K562 (cell line): Measurements from ENCODE around the gene COA6. TPM values are rescaled to one million over a fixed set of nuclear protein-coding genes. Genes with fewer than 3 reads are reported as not detected.

Source experiments
- ARHGAP35 ChIP-seq: fragments of 450-650 bp; IDR thresholded peaks from 2 replicates; pipeline ENCODE4 v1.6.1; 2018; ENCODE audit not compliant: partially characterized antibody
- BRD9 ChIP-seq: fragments of 450-650 bp; IDR thresholded peaks from 2 replicates; pipeline ENCODE4 v1.6.1; 2018; ENCODE audit warnings: low read depth; ENCODE audit not compliant: partially characterized antibody
- FOXA3 ChIP-seq, 2 experiments: fragments of 450-650 bp in 1 of 2; sonication (generic) in 1 of 2; formaldehyde crosslinking; IDR thresholded peaks in 1 of 2; conservative IDR thresholded peaks in 1 of 2; 2 replicates each; pipeline versions ENCODE4 v1.4.0 to v1.8.0; 2020 to 2022; ENCODE audit warnings: mild to moderate bottlenecking in 2 of 2, missing genetic modification reagents in 1 of 2
- HDAC1 ChIP-seq, 2 experiments: fragments of 450-650 bp; IDR thresholded peaks; 2 replicates each; pipeline ENCODE4 v1.6.1; 2016 to 2017; ENCODE audit warnings: inconsistent platforms in 1 of 2, mild to moderate bottlenecking in 1 of 2, moderate library complexity in 1 of 2
- ID3 ChIP-seq, 2 experiments: fragments of 250-450 bp in 1 of 2; fragments of 450-650 bp in 1 of 2; sonication (Bioruptor Pico) in 1 of 2; IDR thresholded peaks; 2 replicates each; pipeline versions ENCODE4 v1.6.1 to v1.8.0; 2016 to 2021; ENCODE audit warnings: mild to moderate bottlenecking in 2 of 2, moderate library complexity in 2 of 2, missing compliant biosample characterization in 1 of 2, missing genetic modification characterization in 1 of 2
- MLLT1 ChIP-seq, 2 experiments: fragments of 450-650 bp; IDR thresholded peaks; 2 replicates each; pipeline ENCODE4 v1.6.1; 2016
- MLX ChIP-seq, 2 experiments: fragments of 450-650 bp in 1 of 2; sonication (generic) in 1 of 2; formaldehyde crosslinking; conservative IDR thresholded peaks; 2 replicates each; pipeline versions ENCODE4 v1.4.0 to v1.8.1; 2020 to 2022; ENCODE audit warnings: mild to moderate bottlenecking in 1 of 2, missing genetic modification reagents in 1 of 2
- NFRKB ChIP-seq: fragments of 450-650 bp; IDR thresholded peaks from 2 replicates; pipeline ENCODE4 v1.6.1; 2016; ENCODE audit warnings: low read depth
- SMARCE1 ChIP-seq: fragments of 450-650 bp; IDR thresholded peaks from 2 replicates; pipeline ENCODE4 v1.7.1; 2016; ENCODE audit warnings: mild to moderate bottlenecking
- SP1 ChIP-seq: sonication (generic); formaldehyde crosslinking; IDR thresholded peaks from 2 replicates; pipeline ENCODE4 v1.8.1; 2022; ENCODE audit warnings: mild to moderate bottlenecking, missing genetic modification reagents
- TRIM25 ChIP-seq: fragments of 450-650 bp; IDR thresholded peaks from 2 replicates; pipeline ENCODE4 v1.7.0; 2016; ENCODE audit warnings: borderline replicate concordance
- ZMIZ1 ChIP-seq, 2 experiments: fragments of 150-350 bp in 1 of 2; IDR thresholded peaks; 2 replicates each; pipeline ENCODE4 v1.6.1; 2012 to 2016; ENCODE audit warnings: low read depth in 2 of 2, low read length in 2 of 2, mild to moderate bottlenecking in 1 of 2, moderate library complexity in 1 of 2
- ZNF639 ChIP-seq, 2 experiments: fragments of 200-800 bp in 1 of 2; sonication (Bioruptor generic) in 1 of 2; sonication (generic) in 1 of 2; formaldehyde crosslinking in 1 of 2; IDR thresholded peaks in 1 of 2; conservative IDR thresholded peaks in 1 of 2; 2 replicates each; pipeline versions ENCODE4 v1.5.0 to v1.6.1; 2016 to 2020; ENCODE audit warnings: missing compliant biosample characterization in 1 of 2, missing genetic modification characterization in 1 of 2, missing genetic modification reagents in 1 of 2
- ZNF780A ChIP-seq: fragments of 250-450 bp; sonication (Bioruptor Pico); IDR thresholded peaks from 2 replicates; pipeline ENCODE4 v1.5.0; 2021; ENCODE audit warnings: mild to moderate bottlenecking
- polyA plus RNA-seq, 8 experiments: library from polyadenylated mRNA; depleted of rRNA in 4 of 8; stranded (reverse) in 5 of 8; unstranded in 3 of 8; fragments of >200 nt; fragmentation: Nextera tagmentation in 2 of 8; fragmentation: Illumina TruSeq in 1 of 8; extraction: Ambion mirVana in 2 of 8; extraction: Trizol in 1 of 8; gene quantifications; 2 replicates each; pipeline versions ENCODE4 v1.2.1 to v1.2.3, GENCODE V29; 2011 to 2014; ENCODE audit warnings: inconsistent platforms in 1 of 8, missing spikeins in 1 of 8
- total RNA-seq, 7 experiments: library from RNA; depleted of rRNA in 6 of 7; stranded (reverse); fragments of >200 nt in 6 of 7; fragmentation: Illumina TruSeq in 2 of 7; extraction: Trizol in 2 of 7; gene quantifications; 2 replicates each; pipeline versions ENCODE4 v1.2.1 to v1.2.3, GENCODE V29; 2011 to 2021; ENCODE audit warnings: low replicate concordance in 1 of 7

The COA6 gene
- total and polyA plus RNA-seq, 9 of the 15 experiments (the other 6 are each of a cell fraction or from before 2014, with no cell fraction given) = 77.7 to 187 (median 134) TPM

GRCh38 chr1:234373064-234373958 lies at the start of gene COA6 (continued):
- TF ChIP-seq ZNF639 (CRISPR knock-in tag; conservative IDR thresholded peaks at IDR 0.05 in 1 of 2, IDR thresholded peaks at IDR 0.05 in 1 of 2) = peak in 1 of 2 experiments; percentile 88; a peak in 2 of 4 replicates
- TF ChIP-seq ID3 (CRISPR knock-in tag; IDR thresholded peaks at IDR 0.05) = no peak
- peak; percentile 93 for TF ChIP-seq ID3 (tag; IDR thresholded peaks at IDR 0.05)
- peak; percentile 95 for TF ChIP-seq BRD9
- TF ChIP-seq MLX (CRISPR knock-in tag; conservative IDR thresholded peaks at IDR 0.05) = no peak
- TF ChIP-seq TRIM25 = peak; percentile 60; the same call in 1 of the 2 replicates
- peak; percentile 28 to 75; a peak in 2 of 4 replicates for TF ChIP-seq ZMIZ1 (IDR thresholded peaks at IDR 0.05; ENCODE audit: low read depth in 2 of 2, low read length in 2 of 2)
- peak; percentile 96 for TF ChIP-seq MLLT1 (IDR thresholded peaks at IDR 0.05)
- TF ChIP-seq SP1 (CRISPR knock-in tag) = peak; percentile 89
- peak; percentile 43; the same call in 1 of the 2 replicates for TF ChIP-seq SMARCE1
- 0 out of 4 replicates have a peak, but pooled peaks of 1 of the 2 experiments have one; percentile 39 for TF ChIP-seq FOXA3 (CRISPR knock-in tag; conservative IDR thresholded peaks at IDR 0.05 in 1 of 2, IDR thresholded peaks at IDR 0.05 in 1 of 2)
- TF ChIP-seq HDAC1 (IDR thresholded peaks at IDR 0.05) = peak in 1 of 2 experiments; percentile 90; a peak in 2 of 4 replicates
- peak; percentile 80 for TF ChIP-seq ARHGAP35
- TF ChIP-seq NFRKB = peak; percentile 88
- TF ChIP-seq ZNF780A (CRISPR knock-in tag) = 0 out of 2 replicates have a peak, but pooled peaks have one; percentile 69
